Heart right ventricle (tissue), 16 donors: ENCODE results near the gene NR4A3. TPM values are rescaled to one million over a fixed set of nuclear protein-coding genes. Genes with fewer than 3 reads are reported as not detected.

Experiments used
- ATAC-seq, 8 donors: fragments of 200-7000 bp; cut with Tn5 transposase; one replicate each; pipeline ENCODE4 v1.9.1; 2020; ENCODE audit warnings: mild to moderate bottlenecking in 8 of 8, moderate library complexity in 8 of 8, moderate number of reproducible peaks in 1 of 8
- DNase-seq, 2 donors: peaks; one replicate each; pipeline ENCODE4 v3.0.0-alpha.2; 2020
- H3K27ac ChIP-seq, 10 donors: fragments of 200-600 bp; sonication (generic) in 2 of 10; one replicate each; pipeline versions ENCODE4 v1.5.0 to v1.8.0; 2020 to 2022; ENCODE audit warnings: mild to moderate bottlenecking in 3 of 10
- H3K27me3 ChIP-seq, 7 donors: fragments of 200-600 bp; one replicate each; pipeline ENCODE4 v1.8.0; 2021 to 2022; ENCODE audit warnings: mild to moderate bottlenecking in 2 of 7
- H3K36me3 ChIP-seq, 9 donors: fragments of 200-600 bp; sonication (generic) in 1 of 9; one replicate each; pipeline versions ENCODE4 v1.5.0 to v1.8.0; 2020 to 2022; ENCODE audit warnings: mild to moderate bottlenecking in 2 of 9
- H3K4me1 ChIP-seq, 9 donors: fragments of 200-600 bp; sonication (generic) in 1 of 9; one replicate each; pipeline versions ENCODE4 v1.5.0 to v1.8.0; 2020 to 2022; ENCODE audit warnings: mild to moderate bottlenecking in 4 of 9
- H3K4me3 ChIP-seq, 10 donors: fragments of 200-600 bp; sonication (generic) in 2 of 10; one replicate each; pipeline versions ENCODE4 v1.5.0 to v1.8.0; 2020 to 2022; ENCODE audit warnings: mild to moderate bottlenecking in 7 of 10, moderate library complexity in 2 of 10
- H3K9me3 ChIP-seq, 11 donors: fragments of 200-600 bp in 10 of 11; sonication (generic) in 2 of 11; one replicate each; pipeline versions ENCODE4 v1.5.0 to v1.8.0; 2013 to 2022; ENCODE audit warnings: mild to moderate bottlenecking in 2 of 11, control low read depth in 1 of 11, moderate library complexity in 1 of 11
- CTCF ChIP-seq, 9 donors: fragments of 200-600 bp; sonication (generic) in 2 of 9; IDR thresholded peaks; one replicate each; pipeline versions ENCODE4 v1.5.0 to v1.8.0; 2021 to 2022; ENCODE audit warnings: antibody characterized with exemption in 9 of 9, mild to moderate bottlenecking in 5 of 9, moderate library complexity in 1 of 9
- WGBS, 2 donors: extraction: QIAGEN DNeasy Blood & Tissue Kit; methylation state at CpG; one replicate each; pipeline ENCODE4 v1.1.7; 2013; ENCODE audit warnings: inconsistent platforms in 1 of 2; 5-methylcytosine and 5-hydroxymethylcytosine counted together
- intact Hi-C, 10 donors: fragments of 100-400 bp; cut with DNase I; formaldehyde crosslinking; loops; one replicate each; pipeline versions ENCODE4 v1.11.1 to v1.14.2; 2022
- polyA plus RNA-seq, 2 donors: library from polyadenylated mRNA; stranded (reverse); fragments of 200-250 nt; gene quantifications; one replicate each; pipeline ENCODE4 v1.2.3, GENCODE V29; 2013
- total RNA-seq, 10 donors: library from RNA; stranded (reverse); fragmentation: NEBNext Ultra II Directional in 3 of 10; extraction: Animal tissue kit (Norgen Biotek cat#: 25700) in 3 of 10; gene quantifications; one replicate each; pipeline versions ENCODE4 v1.2.1 to v1.2.4, GENCODE V29; 2021 to 2023
- donor health status: Arrhythmogenic right ventricular cardiomyopathy.
- donor health status: ischemic (EF 13 %, LVEDD 7.1; RV severe dilation, severe dysfunction).
- donor health status: healthy with polysubstance abuse.
- donor health status: DM: no; HTN: yes; CAD: no.
- donor health status: DM: no; HTN: no; CAD: no.
- donor health status: ischemic (EF 25% LVEDD 6.9; RV normal size, moderate dysfunction).
- donor health status: ischemic (EF 25% LVEDD 5.7; RV mildly dilated, moderate dysfunction).
- donor health status: healthy.
- donor health status: DM: yes; HTN: yes; CAD: no.
- donor health status: Ischemic cardiomyopathy.
- donor health status: ischemic (EF 35%, LVEDD 5.7; RV mildly dilated, moderate dysfunction).
- donor health status: nonischemic (EF 11% LVEDD 7.7; RV severe dilation, severe dysfunction).
- donor health status: DM: yes; HTN: yes; CAD: no.
- donor health status: PGD.
- donor health status: ischemic (EF 29% LVEDD 5.4; RV normal size, mild dysfunction).
- donor health status: nonischemic (EF 23%, LVEDD 6.1; RV moderate dilation, normal function).

NR4A3 gene
- total and polyA plus RNA-seq, 12 donors: 2.6 to 148 (median 11.6) TPM

GRCh38 chr9:99832558-99832864 lies 10.8 kb downstream of the NR4A3 start:
- Histone ChIP-seq H3K27me3 (peaks cover 0 to 45% (median 4%) of the 10 kb centered on the region in 7 donors), H3K36me3 (peaks cover 0 to 51% (median 7%) of the 10 kb centered on the region in 9 donors), H3K9me3 (no peaks in the 10 kb centered on the region), H3K4me1 (peaks cover 0 to 8% (median 0%) of the 10 kb centered on the region in 9 donors), H3K27ac (no peak overlapping the region), H3K4me3 (no peak overlapping the region)
- no peak for DNase-seq
- intact Hi-C loops: no loop called here
- WGBS, 2 donors: 94 to 95% methylated on average over 7 of the region's 7 CpGs
- TF ChIP-seq CTCF (IDR thresholded peaks at IDR 0.05): no peak
- ATAC-seq: no peak

- intact Hi-C loops: no loop called here
- Histone ChIP-seq H3K27ac (no peak overlapping the region), H3K27me3 (peaks cover 0 to 32% (median 2%) of the 10 kb centered on the region in 7 donors), H3K4me3 (no peak overlapping the region), H3K4me1 (peaks cover 0 to 8% (median 0%) of the 10 kb centered on the region in 9 donors), H3K9me3 (no peaks in the 10 kb centered on the region), H3K36me3 (peaks cover 0 to 49% (median 6%) of the 10 kb centered on the region in 9 donors)
- TF ChIP-seq CTCF (IDR thresholded peaks at IDR 0.05): no peak
- ATAC-seq (no peak), DNase-seq (no peak)
- WGBS, 2 donors: 88 to 93% methylated on average over 4 of the region's 4 CpGs
Observed at GRCh38 chr9:99833735-99834134, 12.1 kb downstream of the NR4A3 start.

- H3K27ac ChIP-seq: no peak overlapping the region
- no peak for TF ChIP-seq CTCF (IDR thresholded peaks at IDR 0.05)
- peaks cover 0 to 1% (median 0%) of the 10 kb centered on the region in 9 donors for H3K4me1 ChIP-seq
- no peak overlapping the region for H3K4me3 ChIP-seq
- ATAC-seq (peak in 1 of 8 donors; percentile 6), DNase-seq (no peak)
- H3K9me3 ChIP-seq: no peaks in the 10 kb centered on the region
- peaks cover 0 to 43% (median 3%) of the 10 kb centered on the region in 9 donors for H3K36me3 ChIP-seq
- H3K27me3 ChIP-seq: peaks cover 0 to 25% (median 0%) of the 10 kb centered on the region in 7 donors
- intact Hi-C loops: no loop called here
- 79 to 87% methylated on average over 3 of the region's 3 CpGs for WGBS, 2 donors
Observed at GRCh38 chr9:99834474-99834873, 12.8 kb downstream of the NR4A3 start.

GRCh38 chr9:99835142-99835541 lies 13.5 kb downstream of the NR4A3 start:
- intact Hi-C loops: no loop called here
- Histone ChIP-seq H3K4me1 (no peaks in the 10 kb centered on the region), H3K36me3 (peaks cover 0 to 36% (median 3%) of the 10 kb centered on the region in 9 donors), H3K27me3 (peaks cover 0 to 18% (median 0%) of the 10 kb centered on the region in 7 donors), H3K9me3 (no peaks in the 10 kb centered on the region), H3K27ac (no peak overlapping the region), H3K4me3 (no peak overlapping the region)
- TF ChIP-seq CTCF (IDR thresholded peaks at IDR 0.05): no peak
- DNase-seq (no peak), ATAC-seq (peak in 1 of 8 donors; percentile 9)
